Colonic mucosa (tissue), 4 donors: Measurements from ENCODE around the gene POLR3G. TPM values are rescaled to one million over a fixed set of nuclear protein-coding genes. Genes with fewer than 3 reads are reported as not detected.

ENCODE experiments used
- DNase-seq: peaks from one replicate; pipeline ENCODE4 v3.0.0-alpha.2; 2020
- H3K27ac ChIP-seq: fragments of 200-600 bp; one replicate; pipeline ENCODE4 v1.8.0; 2021
- H3K27me3 ChIP-seq: fragments of 200-600 bp; one replicate; pipeline ENCODE4 v1.8.0; 2021
- H3K36me3 ChIP-seq: fragments of 200-600 bp; one replicate; pipeline ENCODE4 v1.8.0; 2021
- H3K4me1 ChIP-seq: fragments of 200-600 bp; one replicate; pipeline ENCODE4 v1.8.0; 2021; ENCODE audit warnings: mild to moderate bottlenecking
- H3K4me3 ChIP-seq: fragments of 200-600 bp; one replicate; pipeline ENCODE4 v1.8.0; 2021
- H3K9ac ChIP-seq, 2 donors: one replicate each; pipeline ENCODE4 v1.7.0; 2013; ENCODE audit warnings: control low read depth in 2 of 2, low read depth in 2 of 2, low read length in 2 of 2
- H3K9me3 ChIP-seq: fragments of 200-600 bp; one replicate; pipeline ENCODE4 v1.8.0; 2021
- intact Hi-C: fragments of 100-400 bp; cut with DNase I; formaldehyde crosslinking; loops from one replicate; pipeline ENCODE4 v1.14.1; 2022
- total RNA-seq, 2 donors: library from RNA; stranded (reverse); fragmentation: NEBNext Ultra II Directional in 1 of 2; extraction: Animal tissue kit (Norgen Biotek cat#: 25700) in 1 of 2; gene quantifications; one replicate each; pipeline ENCODE4 v1.2.1, GENCODE V29; 2021
- TF ChIP-seq, protein P1 (sequence below): fragments of 200-600 bp; IDR thresholded peaks from one replicate; pipeline ENCODE4 v1.8.0; 2022; ENCODE audit warnings: antibody characterized with exemption, mild to moderate bottlenecking
- donor health status: healthy.
- donor health status: DM: no; HTN: no; CAD: no.
- donor health status: DM: no; HTN: no; CAD: no.

Gene POLR3G, protein sequence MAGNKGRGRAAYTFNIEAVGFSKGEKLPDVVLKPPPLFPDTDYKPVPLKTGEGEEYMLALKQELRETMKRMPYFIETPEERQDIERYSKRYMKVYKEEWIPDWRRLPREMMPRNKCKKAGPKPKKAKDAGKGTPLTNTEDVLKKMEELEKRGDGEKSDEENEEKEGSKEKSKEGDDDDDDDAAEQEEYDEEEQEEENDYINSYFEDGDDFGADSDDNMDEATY
- total RNA-seq = 1 to 10 TPM; 1.7 to 4.0 TPM

DNA sequence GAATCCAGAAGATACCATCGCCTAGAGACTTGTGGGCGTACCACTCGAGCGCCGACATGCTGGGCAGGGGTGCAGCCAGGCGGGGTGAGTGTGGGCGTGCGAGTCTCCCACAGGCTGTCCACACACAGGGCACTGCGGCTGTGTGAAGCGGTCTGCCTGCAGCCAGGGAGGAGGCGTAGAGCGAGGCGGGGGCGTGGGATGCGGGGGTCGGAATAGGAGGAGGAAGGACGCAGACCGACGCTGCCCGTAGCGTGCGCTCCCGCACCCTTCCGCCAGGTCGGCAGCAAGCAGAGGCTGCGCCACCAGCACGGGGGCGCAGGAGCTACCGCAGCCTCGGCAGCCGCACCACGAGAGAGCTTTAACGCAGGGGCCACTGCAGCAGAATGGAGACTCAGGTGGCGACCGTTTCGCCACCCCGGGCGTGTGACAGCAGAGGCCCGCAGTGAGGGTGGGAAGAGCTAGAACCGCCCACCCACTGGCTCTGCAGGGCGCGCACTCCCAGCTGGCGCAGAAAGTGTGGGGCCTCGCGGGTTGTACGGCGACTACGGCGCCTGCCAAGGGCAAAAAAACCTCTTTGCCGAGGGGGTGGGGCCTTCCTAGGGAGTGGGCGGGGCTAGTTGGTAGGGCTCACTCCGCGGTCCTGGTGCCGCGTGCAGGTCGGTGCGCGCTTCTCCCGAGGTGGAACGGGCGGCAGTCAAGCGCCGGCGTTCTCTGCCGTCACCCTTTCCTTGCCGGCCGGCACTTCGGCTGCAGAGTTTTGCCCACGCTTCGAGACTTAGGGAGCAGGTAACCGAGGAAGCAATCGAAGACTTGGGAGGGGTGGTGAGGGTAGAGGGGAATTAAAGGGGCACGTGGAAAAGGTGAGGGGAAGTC, at the start of gene POLR3G, which contains the start of gene MBLAC2:
Gene POLR3G, plus strand, starts transcription at position 630 of the 873 bp plus-strand sequence. CDS start 10,704 bp downstream, outside the sequence.
Gene MBLAC2, minus strand, starts transcription at position 537 of the 873 bp plus-strand sequence. Its CDS starts 479 bp downstream, at position 58.
- Histone ChIP-seq H3K9me3 (no peaks in the 10 kb centered on the region), H3K4me1 (no peaks in the 10 kb centered on the region), H3K27ac (peak within 1 kb of the TSS; percentile 93), H3K27me3 (no peaks in the 10 kb centered on the region), H3K36me3 (no peaks in the 10 kb centered on the region), H3K4me3 (peak within 1 kb of the TSS; percentile 63), H3K9ac (peak within 1 kb of the TSS; percentile 67 to 75)
- DNase-seq = peak; percentile 96
- TF ChIP-seq, protein P1, sequence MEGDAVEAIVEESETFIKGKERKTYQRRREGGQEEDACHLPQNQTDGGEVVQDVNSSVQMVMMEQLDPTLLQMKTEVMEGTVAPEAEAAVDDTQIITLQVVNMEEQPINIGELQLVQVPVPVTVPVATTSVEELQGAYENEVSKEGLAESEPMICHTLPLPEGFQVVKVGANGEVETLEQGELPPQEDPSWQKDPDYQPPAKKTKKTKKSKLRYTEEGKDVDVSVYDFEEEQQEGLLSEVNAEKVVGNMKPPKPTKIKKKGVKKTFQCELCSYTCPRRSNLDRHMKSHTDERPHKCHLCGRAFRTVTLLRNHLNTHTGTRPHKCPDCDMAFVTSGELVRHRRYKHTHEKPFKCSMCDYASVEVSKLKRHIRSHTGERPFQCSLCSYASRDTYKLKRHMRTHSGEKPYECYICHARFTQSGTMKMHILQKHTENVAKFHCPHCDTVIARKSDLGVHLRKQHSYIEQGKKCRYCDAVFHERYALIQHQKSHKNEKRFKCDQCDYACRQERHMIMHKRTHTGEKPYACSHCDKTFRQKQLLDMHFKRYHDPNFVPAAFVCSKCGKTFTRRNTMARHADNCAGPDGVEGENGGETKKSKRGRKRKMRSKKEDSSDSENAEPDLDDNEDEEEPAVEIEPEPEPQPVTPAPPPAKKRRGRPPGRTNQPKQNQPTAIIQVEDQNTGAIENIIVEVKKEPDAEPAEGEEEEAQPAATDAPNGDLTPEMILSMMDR = peak; percentile 34
- intact Hi-C loops = loop anchor here (5.0 kb wide), 2 partner anchors 53 to 62 kb away; partner anchors contain the start of gene LYSMD3

DNA sequence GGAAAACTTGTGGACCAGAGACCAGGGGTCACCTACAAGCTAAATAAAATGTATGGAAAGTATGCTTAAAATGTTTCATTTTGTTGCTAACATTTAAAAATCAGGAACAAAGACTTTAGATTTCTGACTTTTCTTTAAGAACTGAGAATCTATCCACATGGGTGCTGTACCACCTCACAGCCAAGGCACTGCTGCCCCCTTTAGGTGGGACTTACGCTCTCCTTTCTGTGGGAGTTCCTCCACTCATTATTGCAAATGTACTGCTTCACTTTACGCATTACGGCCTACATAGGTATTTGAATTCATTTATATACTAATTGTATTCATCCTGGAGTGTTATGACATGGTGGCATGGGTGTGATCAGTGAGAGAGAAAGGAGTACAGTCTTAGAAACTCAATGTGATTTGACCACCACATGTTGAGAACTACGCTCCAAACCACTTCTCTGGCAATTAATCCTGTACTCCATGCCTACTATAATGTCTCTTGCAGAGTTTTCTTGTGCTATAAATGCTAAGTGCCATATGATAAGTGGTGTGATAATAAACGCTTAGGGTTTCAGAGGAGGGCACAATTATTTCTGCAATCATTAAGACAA, 40.4 kb upstream of the POLR3G start:
- peak; percentile 45 for DNase-seq
- no peaks in the 10 kb centered on the region for H3K36me3 ChIP-seq
- intact Hi-C loops = no loop called here
- no peaks in the 10 kb centered on the region for H3K27me3 ChIP-seq
- H3K27ac ChIP-seq = no peak overlapping the region
- H3K4me3 ChIP-seq = no peak overlapping the region
- H3K9me3 ChIP-seq = no peaks in the 10 kb centered on the region
- H3K4me1 ChIP-seq = no peaks in the 10 kb centered on the region
- TF ChIP-seq, protein P1 = peak; percentile 45
- H3K9ac ChIP-seq = no peak overlapping the region

DNA sequence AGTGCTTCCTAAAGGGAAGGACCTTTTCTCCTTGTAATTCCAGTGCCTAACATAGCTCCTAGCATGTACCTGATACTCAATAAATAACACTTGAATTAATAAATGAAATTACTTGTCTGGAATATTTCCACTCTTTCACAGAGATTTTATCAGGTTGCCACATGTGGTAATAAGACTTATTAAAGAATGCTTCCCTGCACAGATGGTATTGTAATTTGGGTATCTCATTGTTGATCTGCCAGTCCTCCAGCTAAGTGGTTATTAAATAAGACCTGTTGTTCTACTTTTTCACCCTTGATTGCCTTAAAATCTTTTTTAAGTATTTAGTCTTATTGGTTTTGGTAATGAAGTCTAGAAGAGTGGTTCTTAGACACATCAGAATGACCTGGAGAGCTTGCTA, 37.0 kb upstream of the POLR3G start:
- no peaks in the 10 kb centered on the region for H3K36me3 ChIP-seq
- H3K4me3 ChIP-seq = no peak overlapping the region
- no peaks in the 10 kb centered on the region for H3K27me3 ChIP-seq
- no peak overlapping the region for H3K27ac ChIP-seq
- H3K9me3 ChIP-seq = no peaks in the 10 kb centered on the region
- no peak for DNase-seq
- intact Hi-C loops = loop anchor here (2.0 to 5.0 kb wide), 2 partner anchors 93 to 165 kb away; no protein-coding TSS in a partner anchor
- no peaks in the 10 kb centered on the region for H3K4me1 ChIP-seq
- H3K9ac ChIP-seq = no peak overlapping the region
- TF ChIP-seq, protein P1 = no peak

DNA sequence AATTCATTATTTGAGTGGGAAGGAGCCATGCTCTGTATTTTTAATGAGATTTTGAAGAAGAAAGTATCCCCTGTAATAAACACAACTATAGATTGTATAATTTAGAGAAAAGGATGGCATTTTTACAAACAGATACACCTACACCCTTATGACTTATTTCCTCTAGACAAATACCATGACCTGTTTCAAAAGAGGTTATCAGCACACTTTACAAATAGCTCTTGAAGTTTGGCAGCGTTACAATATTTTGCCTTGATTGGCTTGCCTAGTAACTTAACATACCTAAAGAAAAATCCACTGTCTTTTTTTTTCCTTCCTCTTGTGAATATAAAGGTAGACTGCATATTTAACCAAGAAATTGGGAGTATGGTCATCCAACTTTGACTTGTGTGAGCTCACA, 36.6 kb upstream of the POLR3G start:
- H3K36me3 ChIP-seq = no peaks in the 10 kb centered on the region
- H3K9me3 ChIP-seq = no peaks in the 10 kb centered on the region
- TF ChIP-seq, protein P1 = no peak
- no peak overlapping the region for H3K4me3 ChIP-seq
- H3K27ac ChIP-seq = no peak overlapping the region
- intact Hi-C loops = loop anchor here (5.0 kb wide), 1 partner anchor 164 kb away; no protein-coding TSS in a partner anchor
- H3K9ac ChIP-seq = no peak overlapping the region
- no peak for DNase-seq
- no peaks in the 10 kb centered on the region for H3K27me3 ChIP-seq
- H3K4me1 ChIP-seq = no peaks in the 10 kb centered on the region

DNA sequence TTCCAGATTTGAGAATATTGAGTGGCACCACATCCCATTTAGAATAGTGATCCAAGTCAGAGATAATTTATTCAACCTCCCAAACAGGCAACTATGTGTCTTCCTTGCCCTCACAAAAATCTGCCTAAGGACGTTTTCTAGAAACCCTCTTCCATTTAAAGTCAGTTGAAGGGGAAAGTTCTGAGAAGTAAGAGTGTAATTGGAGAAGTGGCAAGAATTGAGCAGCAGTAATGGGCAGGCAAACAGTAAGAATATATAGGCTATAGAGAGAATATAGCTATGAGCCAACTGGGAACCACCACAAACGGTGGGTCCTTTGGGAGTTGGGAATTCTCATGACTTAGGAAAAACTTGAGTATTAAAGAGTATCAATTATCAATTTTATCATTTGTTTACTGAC, 34.0 kb upstream of the POLR3G start:
- intact Hi-C loops = no loop called here
- no peaks in the 10 kb centered on the region for H3K4me1 ChIP-seq
- TF ChIP-seq, protein P1 = no peak
- no peaks in the 10 kb centered on the region for H3K36me3 ChIP-seq
- H3K9me3 ChIP-seq = no peaks in the 10 kb centered on the region
- no peak overlapping the region for H3K4me3 ChIP-seq
- H3K27me3 ChIP-seq = no peaks in the 10 kb centered on the region
- H3K27ac ChIP-seq = no peak overlapping the region
- DNase-seq = no peak
- H3K9ac ChIP-seq = no peak overlapping the region
